Thoracic aorta (tissue), 2 donors: Measurements from ENCODE around the gene PFDN4. TPM values are rescaled to one million over a fixed set of nuclear protein-coding genes. Genes with fewer than 3 reads are reported as not detected.
"Not testable (repeated sequence)": the region's sequence is repeated elsewhere in the genome, so short reads cannot be mapped to it uniquely, and the experiment has no call there.

Experiments
- ATAC-seq: fragments of 150-250 bp; one replicate; pipeline ENCODE4 v1.8.0; 2017; ENCODE audit warnings: low read depth; ENCODE audit not compliant: insufficient number of reproducible peaks, low FRiP score
- DNase-seq: peaks from one replicate; pipeline ENCODE4 v3.0.0-alpha.2; 2020; ENCODE audit warnings: low spot score
- H3K27ac ChIP-seq, 2 donors: fragments of 200-600 bp; sonication (generic); 1 replicate in 1 of 2; 2 replicates in 1 of 2; pipeline ENCODE4 v1.5.1; 2016; ENCODE audit warnings: mild to moderate bottlenecking in 2 of 2, moderate library complexity in 2 of 2
- H3K27me3 ChIP-seq: fragments of 200-600 bp; sonication (generic); replicated peaks from 2 replicates; pipeline ENCODE4 v1.6.0; 2016; ENCODE audit warnings: mild to moderate bottlenecking; ENCODE audit not compliant: insufficient read depth
- H3K36me3 ChIP-seq: fragments of 200-600 bp; sonication (generic); one replicate; pipeline ENCODE4 v1.5.1; 2016
- H3K4me1 ChIP-seq, 2 donors: fragments of 200-600 bp; sonication (generic); 1 replicate in 1 of 2; 2 replicates in 1 of 2; pipeline versions ENCODE4 v1.5.1 to v1.6.0; 2016; ENCODE audit warnings: low read depth in 2 of 2, mild to moderate bottlenecking in 1 of 2; ENCODE audit not compliant: control insufficient read depth in 1 of 2
- H3K4me3 ChIP-seq: fragments of 200-600 bp; sonication (generic); 2 replicates; pipeline ENCODE4 v1.5.1; 2016; ENCODE audit warnings: mild to moderate bottlenecking
- H3K9me3 ChIP-seq: fragments of 200-600 bp; sonication (generic); 2 replicates; pipeline ENCODE4 v1.5.1; 2016
- CTCF ChIP-seq: fragments of 200-600 bp; sonication (generic); IDR thresholded peaks from one replicate; pipeline ENCODE4 v1.5.1; 2019; ENCODE audit warnings: antibody characterized with exemption
- total RNA-seq, 2 donors: library from RNA; depleted of rRNA; stranded (reverse); fragments of >200 nt; gene quantifications; one replicate each; pipeline versions ENCODE4 v1.1.0 to v1.2.3, GENCODE V29; 2016

Gene PFDN4
- total RNA-seq, 2 donors from 2014 or later, result 50.5 to 73.2 TPM

GRCh38 chr20:54260116-54260515 is 52.2 kb downstream of the PFDN4 start:
- Histone ChIP-seq H3K9me3 (no peaks in the 10 kb centered on the region), H3K27me3 (no peaks in the 10 kb centered on the region), H3K36me3 (no peaks in the 10 kb centered on the region), H3K4me3 (no peak overlapping the region), H3K4me1 (peaks cover 0 to 4% of the 10 kb centered on the region in 2 donors), H3K27ac (no peak overlapping the region)
- ATAC-seq, result no peak
- no peak for TF ChIP-seq CTCF
- DNase-seq, result no peak

GRCh38 chr20:54262671-54263070 is 54.8 kb downstream of the PFDN4 start:
- no peak for DNase-seq
- H3K4me1 ChIP-seq, result peaks cover 0 to 10% of the 10 kb centered on the region in 2 donors
- H3K27ac ChIP-seq, result no peak overlapping the region
- no peak overlapping the region for H3K4me3 ChIP-seq
- no peak for ATAC-seq
- no peaks in the 10 kb centered on the region for H3K9me3 ChIP-seq
- no peaks in the 10 kb centered on the region for H3K27me3 ChIP-seq
- no peak for TF ChIP-seq CTCF
- no peaks in the 10 kb centered on the region for H3K36me3 ChIP-seq

GRCh38 chr20:54263116-54263690 is 55.3 kb downstream of the PFDN4 start:
- no peaks in the 10 kb centered on the region for H3K9me3 ChIP-seq
- ATAC-seq (no peak), DNase-seq (no peak)
- H3K27me3 ChIP-seq, result no peaks in the 10 kb centered on the region
- H3K4me1 ChIP-seq, result peaks cover 0 to 10% of the 10 kb centered on the region in 2 donors
- no peak for TF ChIP-seq CTCF
- no peak overlapping the region for H3K4me3 ChIP-seq
- H3K36me3 ChIP-seq, result no peaks in the 10 kb centered on the region
- H3K27ac ChIP-seq, result no peak overlapping the region

GRCh38 chr20:54265791-54266190 is 57.9 kb downstream of the PFDN4 start:
- ATAC-seq, H3K4me3 ChIP-seq: not testable (repeated sequence)

GRCh38 chr20:54266844-54267243 is 59.0 kb downstream of the PFDN4 start:
- ATAC-seq (no peak), DNase-seq (no peak)
- Histone ChIP-seq H3K27me3 (no peaks in the 10 kb centered on the region), H3K27ac (no peak overlapping the region), H3K9me3 (no peaks in the 10 kb centered on the region), H3K36me3 (no peaks in the 10 kb centered on the region), H3K4me3 (no peak overlapping the region), H3K4me1 (peaks cover 0 to 17% of the 10 kb centered on the region in 2 donors)
- TF ChIP-seq CTCF, result no peak

More at GRCh38 chr20:54265791-54266190, 57.9 kb downstream of the PFDN4 start:
- H3K27ac ChIP-seq, H3K36me3 ChIP-seq, H3K9me3 ChIP-seq, H3K27me3 ChIP-seq, DNase-seq: not testable (repeated sequence)
- H3K4me1 ChIP-seq, result peaks cover 0 to 17% of the 10 kb centered on the region in 2 donors

- H3K36me3 ChIP-seq, result no peaks in the 10 kb centered on the region
- no peak for TF ChIP-seq CTCF
- DNase-seq (no peak), ATAC-seq (no peak)
- H3K27ac ChIP-seq, result no peak overlapping the region
- H3K4me1 ChIP-seq, result peaks cover 0 to 17% of the 10 kb centered on the region in 2 donors
- H3K4me3 ChIP-seq, result no peak overlapping the region
- H3K9me3 ChIP-seq, result no peaks in the 10 kb centered on the region
- no peaks in the 10 kb centered on the region for H3K27me3 ChIP-seq
Measured at GRCh38 chr20:54267483-54268003, 59.7 kb downstream of the PFDN4 start.
